ENCODE results near the gene ZMYND15.
"Not testable (repeated sequence)": the region's sequence is repeated elsewhere in the genome, so short reads cannot be mapped to it uniquely, and the experiment has no call there.

ZMYND15 gene

GRCh38 chr17:4691686-4692085 lies 47.9 kb upstream of the ZMYND15 start:
- Histone ChIP-seq H3K27me3 (ENCODE audit: control insufficient read depth, low read length) (no peaks in the 10 kb centered on the region), H3K4me1 (ENCODE audit: control insufficient read depth, low read length) (no peaks in the 10 kb centered on the region), H3K27ac (ENCODE audit: low read depth, low read length) (no peak overlapping the region), H3K4me2 (ENCODE audit: low read length) (no peak overlapping the region), H3K36me3 (ENCODE audit: control insufficient read depth, low read length) (peaks cover 67% of the 10 kb centered on the region), H3F3A (ENCODE audit: control insufficient read depth, insufficient read depth) (no peaks in the 10 kb centered on the region), H3K79me2 (ENCODE audit: control insufficient read depth, low read length) (peaks cover 92% of the 10 kb centered on the region), H3K9me2 (replicated peaks; ENCODE audit: control insufficient read depth, low read length) (no peaks in the 10 kb centered on the region), H4K20me1 (ENCODE audit: control insufficient read depth, insufficient read depth, low read depth, low read length) (no peaks in the 10 kb centered on the region), H3K9me3 (ENCODE audit: control insufficient read depth, insufficient read depth, low read length) (no peaks in the 10 kb centered on the region), H3K4me3 (ENCODE audit: low read length) (no peak overlapping the region)
- TF ChIP-seq EZH2phosphoT487 (IDR thresholded peaks at IDR 0.05; ENCODE audit: borderline replicate concordance, low read length) (no peak), CTCF (IDR thresholded peaks at IDR 0.05; ENCODE audit: low read depth, low read length, poor library complexity, severe bottlenecking) (no peak)

GRCh38 chr17:4693416-4693815 lies 46.2 kb upstream of the ZMYND15 start:
- Histone ChIP-seq H3F3A (ENCODE audit: control insufficient read depth, insufficient read depth) (no peaks in the 10 kb centered on the region), H3K4me3 (ENCODE audit: low read length) (no peak overlapping the region), H4K20me1 (ENCODE audit: control insufficient read depth, insufficient read depth, low read depth, low read length) (peaks cover 4% of the 10 kb centered on the region; the same call in 1 of the 2 replicates), H3K27ac (ENCODE audit: low read depth, low read length) (no peak overlapping the region), H3K9me2 (replicated peaks; ENCODE audit: control insufficient read depth, low read length) (no peaks in the 10 kb centered on the region), H3K4me2 (ENCODE audit: low read length) (no peak overlapping the region), H3K79me2 (ENCODE audit: control insufficient read depth, low read length) (peaks cover 94% of the 10 kb centered on the region), H3K36me3 (ENCODE audit: control insufficient read depth, low read length) (peaks cover 71% of the 10 kb centered on the region), H3K4me1 (ENCODE audit: control insufficient read depth, low read length) (no peaks in the 10 kb centered on the region), H3K9me3 (ENCODE audit: control insufficient read depth, insufficient read depth, low read length) (no peaks in the 10 kb centered on the region), H3K27me3 (ENCODE audit: control insufficient read depth, low read length) (no peaks in the 10 kb centered on the region)
- TF ChIP-seq EZH2phosphoT487 (IDR thresholded peaks at IDR 0.05; ENCODE audit: borderline replicate concordance, low read length): no peak
- TF ChIP-seq CTCF (IDR thresholded peaks at IDR 0.05; ENCODE audit: low read depth, low read length, poor library complexity, severe bottlenecking): no peak

- Histone ChIP-seq H3K9me2 (replicated peaks; ENCODE audit: control insufficient read depth, low read length) (no peaks in the 10 kb centered on the region), H4K20me1 (ENCODE audit: control insufficient read depth, insufficient read depth, low read depth, low read length) (peaks cover 4% of the 10 kb centered on the region; the same call in 1 of the 2 replicates), H3F3A (ENCODE audit: control insufficient read depth, insufficient read depth) (peaks cover 3% of the 10 kb centered on the region; the same call in 1 of the 2 replicates), H3K27ac (ENCODE audit: low read depth, low read length) (no peak overlapping the region), H3K79me2 (ENCODE audit: control insufficient read depth, low read length) (peaks cover 96% of the 10 kb centered on the region), H3K27me3 (ENCODE audit: control insufficient read depth, low read length) (no peaks in the 10 kb centered on the region), H3K36me3 (ENCODE audit: control insufficient read depth, low read length) (peaks cover 58% of the 10 kb centered on the region), H3K9me3 (ENCODE audit: control insufficient read depth, insufficient read depth, low read length) (no peaks in the 10 kb centered on the region), H3K4me3 (ENCODE audit: low read length) (no peak overlapping the region), H3K4me1 (ENCODE audit: control insufficient read depth, low read length) (peaks cover 1% of the 10 kb centered on the region), H3K4me2 (ENCODE audit: low read length) (no peak overlapping the region)
- TF ChIP-seq EZH2phosphoT487 (IDR thresholded peaks at IDR 0.05; ENCODE audit: borderline replicate concordance, low read length): no peak
- TF ChIP-seq CTCF (IDR thresholded peaks at IDR 0.05; ENCODE audit: low read depth, low read length, poor library complexity, severe bottlenecking): no peak
Observed at GRCh38 chr17:4696437-4696805, 43.2 kb upstream of the ZMYND15 start.

GRCh38 chr17:4699401-4700056 lies 40.1 kb upstream of the ZMYND15 start:
- peaks cover 55% of the 10 kb centered on the region for H3K36me3 ChIP-seq (ENCODE audit: control insufficient read depth, low read length)

More at GRCh38 chr17:4699401-4700056, 40.1 kb upstream of the ZMYND15 start:
- H3F3A ChIP-seq (ENCODE audit: control insufficient read depth, insufficient read depth); H3K27ac ChIP-seq (ENCODE audit: low read depth, low read length); H3K4me3 ChIP-seq (ENCODE audit: low read length); H3K9me2 ChIP-seq (replicated peaks; ENCODE audit: control insufficient read depth, low read length); H3K4me2 ChIP-seq (ENCODE audit: low read length); H3K9me3 ChIP-seq (ENCODE audit: control insufficient read depth, insufficient read depth, low read length); H3K27me3 ChIP-seq (ENCODE audit: control insufficient read depth, low read length); H4K20me1 ChIP-seq (ENCODE audit: control insufficient read depth, insufficient read depth, low read depth, low read length): not testable (repeated sequence)
- peaks cover 100% of the 10 kb centered on the region for H3K79me2 ChIP-seq (ENCODE audit: control insufficient read depth, low read length)
- peaks cover 20% of the 10 kb centered on the region for H3K4me1 ChIP-seq (ENCODE audit: control insufficient read depth, low read length)

Data from DOHH2 (cell line).